Mammary epithelial cell (primary cell): ENCODE data around the gene STK32A.

Experiments
- EZH2 ChIP-seq: IDR thresholded peaks from 2 replicates; pipeline ENCODE4 v1.6.1; 2012; ENCODE audit warnings: low read length, inconsistent platforms, borderline replicate concordance
- TF ChIP-seq, protein P1 (sequence below), 2 donors: IDR thresholded peaks in 1 of 2; conservative IDR thresholded peaks in 1 of 2; 2 replicates each; pipeline ENCODE4 v1.5.1; 2011 to 2012; ENCODE audit warnings: inconsistent platforms in 2 of 2, low read length in 2 of 2, mild to moderate bottlenecking in 2 of 2, control low read depth in 1 of 2, low read depth in 1 of 2; ENCODE audit not compliant: insufficient read depth in 1 of 2; ENCODE audit errors: extremely low read depth in 1 of 2

- TF ChIP-seq, protein P1, sequence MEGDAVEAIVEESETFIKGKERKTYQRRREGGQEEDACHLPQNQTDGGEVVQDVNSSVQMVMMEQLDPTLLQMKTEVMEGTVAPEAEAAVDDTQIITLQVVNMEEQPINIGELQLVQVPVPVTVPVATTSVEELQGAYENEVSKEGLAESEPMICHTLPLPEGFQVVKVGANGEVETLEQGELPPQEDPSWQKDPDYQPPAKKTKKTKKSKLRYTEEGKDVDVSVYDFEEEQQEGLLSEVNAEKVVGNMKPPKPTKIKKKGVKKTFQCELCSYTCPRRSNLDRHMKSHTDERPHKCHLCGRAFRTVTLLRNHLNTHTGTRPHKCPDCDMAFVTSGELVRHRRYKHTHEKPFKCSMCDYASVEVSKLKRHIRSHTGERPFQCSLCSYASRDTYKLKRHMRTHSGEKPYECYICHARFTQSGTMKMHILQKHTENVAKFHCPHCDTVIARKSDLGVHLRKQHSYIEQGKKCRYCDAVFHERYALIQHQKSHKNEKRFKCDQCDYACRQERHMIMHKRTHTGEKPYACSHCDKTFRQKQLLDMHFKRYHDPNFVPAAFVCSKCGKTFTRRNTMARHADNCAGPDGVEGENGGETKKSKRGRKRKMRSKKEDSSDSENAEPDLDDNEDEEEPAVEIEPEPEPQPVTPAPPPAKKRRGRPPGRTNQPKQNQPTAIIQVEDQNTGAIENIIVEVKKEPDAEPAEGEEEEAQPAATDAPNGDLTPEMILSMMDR (conservative IDR thresholded peaks at IDR 0.05 in 1 of 2, IDR thresholded peaks at IDR 0.05 in 1 of 2; ENCODE audit: extremely low read depth in 1 of 2, insufficient read depth in 1 of 2, low read depth in 1 of 2, low read length in 2 of 2) = no peak
- no peak for TF ChIP-seq EZH2
Measured at GRCh38 chr5:147189109-147189424, 45.8 kb upstream of the STK32A start.
